Neuronal stem cell (in vitro differentiated cells): ENCODE data around the gene DIO1.

Experiments used
- DNase-seq: peaks from one replicate; pipeline ENCODE4 v3.0.0-alpha.2; 2013; ENCODE audit warnings: low spot score
- H2AFZ ChIP-seq: one replicate; pipeline ENCODE4 v1.6.1; 2013; ENCODE audit warnings: mild to moderate bottlenecking, low read length, inconsistent platforms
- H2AK5ac ChIP-seq: 2 replicates; pipeline ENCODE4 v1.6.1; 2013; ENCODE audit warnings: low read depth, mild to moderate bottlenecking, inconsistent platforms, low read length, moderate library complexity, mixed read lengths
- H2BK120ac ChIP-seq: 2 replicates; pipeline ENCODE4 v1.6.1; 2013; ENCODE audit warnings: low read depth, mild to moderate bottlenecking, inconsistent platforms, low read length, moderate library complexity, mixed read lengths
- H2BK12ac ChIP-seq: one replicate; pipeline ENCODE4 v1.6.1; 2013; ENCODE audit warnings: low read length, inconsistent platforms
- H2BK15ac ChIP-seq: 2 replicates; pipeline ENCODE4 v1.6.1; 2013; ENCODE audit warnings: mild to moderate bottlenecking, low read length, inconsistent platforms, mixed read lengths
- H2BK5ac ChIP-seq: one replicate; pipeline ENCODE4 v1.6.1; 2013; ENCODE audit warnings: inconsistent platforms, mild to moderate bottlenecking, low read length, moderate library complexity
- H3K14ac ChIP-seq: one replicate; pipeline ENCODE4 v1.6.1; 2013; ENCODE audit warnings: low read length, inconsistent platforms
- H3K18ac ChIP-seq: 2 replicates; pipeline ENCODE4 v1.6.1; 2013; ENCODE audit warnings: low read length, inconsistent platforms
- H3K23ac ChIP-seq: 2 replicates; pipeline ENCODE4 v1.6.1; 2013; ENCODE audit warnings: low read depth, mild to moderate bottlenecking, mixed read lengths, low read length, inconsistent platforms; ENCODE audit not compliant: poor library complexity
- H3K27ac ChIP-seq: replicated peaks from 3 replicates; pipeline ENCODE4 v1.5.1; 2013; ENCODE audit warnings: low read length, inconsistent platforms
- H3K27me3 ChIP-seq, 3 experiments: 2 replicates each; pipeline ENCODE4 v1.6.1; 2013; ENCODE audit warnings: low read length in 3 of 3, mild to moderate bottlenecking in 2 of 3, inconsistent platforms in 1 of 3, low read depth in 1 of 3, mixed read lengths in 1 of 3, moderate library complexity in 1 of 3; ENCODE audit not compliant: control insufficient read depth in 3 of 3, insufficient read depth in 3 of 3
- H3K36me3 ChIP-seq, 2 donors: replicated peaks in 1 of 2; 2 replicates each; pipeline ENCODE4 v1.6.1; 2013; ENCODE audit warnings: low read length in 2 of 2; ENCODE audit not compliant: control insufficient read depth in 2 of 2, insufficient read depth in 2 of 2
- H3K4ac ChIP-seq: 2 replicates; pipeline ENCODE4 v1.6.1; 2013; ENCODE audit warnings: inconsistent platforms, mild to moderate bottlenecking, low read length, moderate library complexity
- H3K4me1 ChIP-seq, 2 donors: 1 replicate in 1 of 2; 2 replicates in 1 of 2; pipeline ENCODE4 v1.6.1; 2013; ENCODE audit warnings: low read length in 2 of 2, low read depth in 1 of 2; ENCODE audit not compliant: control insufficient read depth in 2 of 2, insufficient read depth in 1 of 2
- H3K4me2 ChIP-seq: one replicate; pipeline ENCODE4 v1.6.1; 2013; ENCODE audit warnings: mild to moderate bottlenecking, low read length, inconsistent platforms; ENCODE audit not compliant: insufficient read depth, poor library complexity, severe bottlenecking
- H3K4me3 ChIP-seq, 2 donors: 2 replicates each; pipeline ENCODE4 v1.5.1; 2013; ENCODE audit warnings: low read length in 2 of 2, mild to moderate bottlenecking in 2 of 2, inconsistent platforms in 1 of 2, moderate library complexity in 1 of 2
- H3K79me1 ChIP-seq: one replicate; pipeline ENCODE4 v1.6.1; 2013; ENCODE audit warnings: low read depth, mild to moderate bottlenecking, inconsistent platforms, low read length, moderate library complexity
- H3K9ac ChIP-seq: one replicate; pipeline ENCODE4 v1.6.1; 2013; ENCODE audit warnings: mild to moderate bottlenecking, low read depth, low read length, inconsistent platforms; ENCODE audit not compliant: poor library complexity
- H3K9me3 ChIP-seq, 2 donors: replicated peaks in 1 of 2; 2 replicates each; pipeline versions ENCODE3 to v1.6.1; 2013; ENCODE audit warnings: low read length in 2 of 2, mild to moderate bottlenecking in 2 of 2, inconsistent platforms in 1 of 2, low read depth in 1 of 2, mixed read lengths in 1 of 2, moderate library complexity in 1 of 2; ENCODE audit not compliant: control insufficient read depth in 2 of 2, insufficient read depth in 1 of 2
- H4K8ac ChIP-seq: one replicate; pipeline ENCODE4 v1.6.1; 2013; ENCODE audit warnings: low read depth, mild to moderate bottlenecking, inconsistent platforms, low read length, moderate library complexity
- H4K91ac ChIP-seq: one replicate; pipeline ENCODE4 v1.6.1; 2013; ENCODE audit warnings: low read length, low read depth, mild to moderate bottlenecking, inconsistent platforms; ENCODE audit not compliant: poor library complexity
- WGBS, 2 donors: extraction: QIAGEN DNeasy Blood & Tissue Kit; methylation state at CpG; one replicate each; pipeline ENCODE4 v1.1.7; 2013; ENCODE audit warnings: missing lambda C conversion rate in 2 of 2, mixed read lengths in 1 of 2; ENCODE audit not compliant: insufficient read length in 2 of 2, insufficient replicate concordance in 1 of 2; ENCODE audit errors: extremely low coverage in 2 of 2; 5-methylcytosine and 5-hydroxymethylcytosine counted together

The DIO1 gene

GRCh38 chr1:53954128-53954527, 60.1 kb downstream of the DIO1 start:
- Histone ChIP-seq H2AK5ac (no peak overlapping the region), H3K9me3 (no peaks in the 10 kb centered on the region), H2BK15ac (no peak overlapping the region), H3K4me2 (no peak overlapping the region), H3K14ac (no peak overlapping the region), H3K23ac (no peak overlapping the region), H2BK5ac (no peak overlapping the region), H3K27ac (no peak overlapping the region), H3K4me1 (no peaks in the 10 kb centered on the region), H4K91ac (no peak overlapping the region), H3K36me3 (peaks cover 21 to 73% of the 10 kb centered on the region in 2 donors), H3K27me3 (no peaks in the 10 kb centered on the region), H3K4ac (no peak overlapping the region), H2BK120ac (no peak overlapping the region), H2BK12ac (no peak overlapping the region), H3K4me3 (no peak overlapping the region), H3K18ac (no peak overlapping the region), H3K79me1 (peaks cover 1% of the 10 kb centered on the region), H3K9ac (no peak overlapping the region), H2AFZ (no peak overlapping the region), H4K8ac (no peak overlapping the region)
- no CpG with 5 or more reads among the region's 2 CpGs for WGBS, 2 donors
- no peak for DNase-seq

GRCh38 chr1:53956308-53957168, 62.6 kb downstream of the DIO1 start:
- no peak overlapping the region for H3K27ac ChIP-seq
- no peak overlapping the region for H2BK15ac ChIP-seq
- H3K18ac ChIP-seq = no peak overlapping the region
- no peak overlapping the region for H3K4ac ChIP-seq
- H3K9ac ChIP-seq = no peak overlapping the region
- H2BK120ac ChIP-seq = no peak overlapping the region
- H4K8ac ChIP-seq = no peak overlapping the region
- H3K4me2 ChIP-seq = no peak overlapping the region
- no peak overlapping the region for H3K4me3 ChIP-seq
- no CpG with 5 or more reads among the region's 3 CpGs for WGBS, 2 donors
- H3K27me3 ChIP-seq = no peaks in the 10 kb centered on the region
- no peak overlapping the region for H3K23ac ChIP-seq
- no peak overlapping the region for H4K91ac ChIP-seq
- H2AK5ac ChIP-seq = no peak overlapping the region
- H3K79me1 ChIP-seq = peaks cover 1% of the 10 kb centered on the region
- no peak for DNase-seq
- H2BK5ac ChIP-seq = no peak overlapping the region
- peaks cover 27 to 92% of the 10 kb centered on the region in 2 donors for H3K36me3 ChIP-seq
- H3K14ac ChIP-seq = no peak overlapping the region
- H2BK12ac ChIP-seq = no peak overlapping the region
- H3K9me3 ChIP-seq = no peaks in the 10 kb centered on the region
- no peaks in the 10 kb centered on the region for H3K4me1 ChIP-seq
- H2AFZ ChIP-seq = no peak overlapping the region

- no peak overlapping the region for H4K8ac ChIP-seq
- H2BK15ac ChIP-seq = no peak overlapping the region
- H2BK12ac ChIP-seq = no peak overlapping the region
- no peak overlapping the region for H2BK120ac ChIP-seq
- no peak overlapping the region for H3K9ac ChIP-seq
- peaks cover 24 to 92% of the 10 kb centered on the region in 2 donors for H3K36me3 ChIP-seq
- no peaks in the 10 kb centered on the region for H3K9me3 ChIP-seq
- H3K4me1 ChIP-seq = no peaks in the 10 kb centered on the region
- no peak overlapping the region for H3K4me2 ChIP-seq
- no peaks in the 10 kb centered on the region for H3K79me1 ChIP-seq
- H3K27me3 ChIP-seq = no peaks in the 10 kb centered on the region
- H3K4ac ChIP-seq = no peak overlapping the region
- H3K14ac ChIP-seq = no peak overlapping the region
- H3K27ac ChIP-seq = no peak overlapping the region
- no CpG with 5 or more reads among the region's 3 CpGs for WGBS, 2 donors
- no peak for DNase-seq
- no peak overlapping the region for H2BK5ac ChIP-seq
- no peak overlapping the region for H3K18ac ChIP-seq
- no peak overlapping the region for H4K91ac ChIP-seq
- no peak overlapping the region for H3K4me3 ChIP-seq
- H3K23ac ChIP-seq = no peak overlapping the region
- H2AFZ ChIP-seq = no peak overlapping the region
- H2AK5ac ChIP-seq = no peak overlapping the region
These were observed 63.3 kb downstream of the DIO1 start for GRCh38 chr1:53957194-53957818.

- peaks cover 0 to 2% of the 10 kb centered on the region in 2 donors for H3K4me1 ChIP-seq
- no peak overlapping the region for H3K18ac ChIP-seq
- H2BK120ac ChIP-seq = no peak overlapping the region
- no peak for DNase-seq
- H3K79me1 ChIP-seq = no peaks in the 10 kb centered on the region
- H2AFZ ChIP-seq = no peak overlapping the region
- no peak overlapping the region for H3K4me2 ChIP-seq
- H2BK15ac ChIP-seq = no peak overlapping the region
- no peak overlapping the region for H4K8ac ChIP-seq
- no peak overlapping the region for H2BK12ac ChIP-seq
- no peak overlapping the region for H3K14ac ChIP-seq
- no peak overlapping the region for H3K4me3 ChIP-seq
- no peak overlapping the region for H3K27ac ChIP-seq
- no peak overlapping the region for H3K9ac ChIP-seq
- H3K27me3 ChIP-seq = no peaks in the 10 kb centered on the region
- H3K36me3 ChIP-seq = peaks cover 33 to 91% of the 10 kb centered on the region in 2 donors
- H2BK5ac ChIP-seq = no peak overlapping the region
- no peak overlapping the region for H4K91ac ChIP-seq
- no peaks in the 10 kb centered on the region for H3K9me3 ChIP-seq
- H2AK5ac ChIP-seq = no peak overlapping the region
- H3K23ac ChIP-seq = no peak overlapping the region
- H3K4ac ChIP-seq = no peak overlapping the region
These were observed 65.8 kb downstream of the DIO1 start for GRCh38 chr1:53959664-53960250.
